Left ventricle myocardium inferior (tissue), 1 donor: ENCODE measurements around the gene ABHD18. TPM values are rescaled to one million over a fixed set of nuclear protein-coding genes. Genes with fewer than 3 reads are reported as not detected.

ENCODE experiments used
- DNase-seq: peaks from one replicate; pipeline ENCODE4 v3.0.0-alpha.2; 2020
- H3K27ac ChIP-seq: fragments of 200-600 bp; replicated peaks from 2 replicates; pipeline ENCODE4 v1.8.0; 2021
- H3K27me3 ChIP-seq: fragments of 200-600 bp; 2 replicates; pipeline ENCODE4 v1.8.0; 2021; ENCODE audit warnings: low read depth
- H3K36me3 ChIP-seq: fragments of 200-600 bp; 2 replicates; pipeline ENCODE4 v1.8.0; 2021
- H3K4me1 ChIP-seq: fragments of 200-600 bp; 2 replicates; pipeline ENCODE4 v1.8.0; 2021
- H3K4me3 ChIP-seq: fragments of 200-600 bp; 2 replicates; pipeline ENCODE4 v1.8.0; 2021; ENCODE audit warnings: mild to moderate bottlenecking, moderate library complexity
- H3K9me3 ChIP-seq: fragments of 200-600 bp; replicated peaks from 2 replicates; pipeline ENCODE4 v1.8.0; 2021
- intact Hi-C: fragments of 100-400 bp; cut with micrococcal nuclease; formaldehyde crosslinking; loops from one replicate; pipeline ENCODE4 v1.11.0; 2022
- total RNA-seq: library from RNA; stranded (reverse); fragmentation: NEBNext Ultra II Directional; extraction: Animal tissue kit (Norgen Biotek cat#: 25700); gene quantifications from one replicate; pipeline ENCODE4 v1.2.1, GENCODE V29; 2021
- TF ChIP-seq, protein P1 (sequence below): fragments of 200-600 bp; IDR thresholded peaks from 2 replicates; pipeline ENCODE4 v1.8.0; 2021; ENCODE audit warnings: antibody characterized with exemption, mild to moderate bottlenecking, borderline replicate concordance
- donor health status: DM: no; HTN: yes; CAD: no; lungs with severe emphysema.

Gene ABHD18
- total RNA-seq, 1 donor from 2014 or later = 30.4 TPM

DNA sequence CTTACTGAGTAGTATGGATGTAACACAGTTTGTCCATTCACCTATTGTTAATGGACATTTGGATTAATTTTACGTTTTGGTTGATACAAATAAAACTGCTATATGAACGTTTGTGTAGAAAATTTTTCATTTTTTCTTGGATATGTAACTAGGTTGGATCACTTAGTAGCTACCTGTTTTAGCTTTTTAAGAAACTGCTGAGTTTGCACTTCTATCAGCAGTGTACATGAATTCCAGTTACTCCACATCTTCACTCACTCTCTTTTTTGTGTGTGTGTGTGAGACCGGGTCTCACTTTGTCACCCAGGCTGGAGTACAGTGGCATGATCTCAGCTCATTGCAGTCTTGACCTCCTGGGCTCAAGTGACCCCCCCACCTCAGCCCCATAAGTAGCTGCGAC, 111.3 kb downstream of the ABHD18 start:
- no peak for DNase-seq
- Histone ChIP-seq H3K36me3 (peaks cover 22% of the 10 kb centered on the region), H3K27me3 (no peaks in the 10 kb centered on the region), H3K4me1 (no peaks in the 10 kb centered on the region), H3K9me3 (no peaks in the 10 kb centered on the region), H3K27ac (no peak overlapping the region), H3K4me3 (no peak overlapping the region)
- intact Hi-C loops = no loop called here
- TF ChIP-seq, protein P1, sequence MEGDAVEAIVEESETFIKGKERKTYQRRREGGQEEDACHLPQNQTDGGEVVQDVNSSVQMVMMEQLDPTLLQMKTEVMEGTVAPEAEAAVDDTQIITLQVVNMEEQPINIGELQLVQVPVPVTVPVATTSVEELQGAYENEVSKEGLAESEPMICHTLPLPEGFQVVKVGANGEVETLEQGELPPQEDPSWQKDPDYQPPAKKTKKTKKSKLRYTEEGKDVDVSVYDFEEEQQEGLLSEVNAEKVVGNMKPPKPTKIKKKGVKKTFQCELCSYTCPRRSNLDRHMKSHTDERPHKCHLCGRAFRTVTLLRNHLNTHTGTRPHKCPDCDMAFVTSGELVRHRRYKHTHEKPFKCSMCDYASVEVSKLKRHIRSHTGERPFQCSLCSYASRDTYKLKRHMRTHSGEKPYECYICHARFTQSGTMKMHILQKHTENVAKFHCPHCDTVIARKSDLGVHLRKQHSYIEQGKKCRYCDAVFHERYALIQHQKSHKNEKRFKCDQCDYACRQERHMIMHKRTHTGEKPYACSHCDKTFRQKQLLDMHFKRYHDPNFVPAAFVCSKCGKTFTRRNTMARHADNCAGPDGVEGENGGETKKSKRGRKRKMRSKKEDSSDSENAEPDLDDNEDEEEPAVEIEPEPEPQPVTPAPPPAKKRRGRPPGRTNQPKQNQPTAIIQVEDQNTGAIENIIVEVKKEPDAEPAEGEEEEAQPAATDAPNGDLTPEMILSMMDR = no peak

Other genes with a start within 250 kb of the ABHD18 start
- not detected for gene SLC25A31, start 235.0 kb upstream of the ABHD18 start, total RNA-seq
- gene HSPA4L, start 183.1 kb upstream of the ABHD18 start, total RNA-seq = 16.1 TPM
- 0.49 TPM for gene PLK4, start 84.5 kb upstream of the ABHD18 start, total RNA-seq
- 12.3 TPM for gene MFSD8, start 233 bp upstream of the ABHD18 start, total RNA-seq
- gene LARP1B, start 95.9 kb downstream of the ABHD18 start, total RNA-seq = 16.1 TPM